Hepatocyte (in vitro differentiated cells): ENCODE data around the gene BNIP5. TPM values are rescaled to one million over a fixed set of nuclear protein-coding genes. Genes with fewer than 3 reads are reported as not detected.
A peak's percentile ranks its signal among the peaks of the same experiment; 100 is the strongest.

Experiments
- DNase-seq: peaks from one replicate; pipeline ENCODE4 v3.0.0-alpha.2; 2016; ENCODE audit warnings: low spot score
- H2AFZ ChIP-seq: fragments of 200-600 bp; sonication (generic); 2 replicates; pipeline ENCODE4 v1.6.0; 2016; ENCODE audit warnings: antibody characterized with exemption, mild to moderate bottlenecking
- H3K27ac ChIP-seq: fragments of 200-600 bp; sonication (generic); 2 replicates; pipeline ENCODE4 v1.5.1; 2016; ENCODE audit warnings: mild to moderate bottlenecking
- H3K27me3 ChIP-seq: fragments of 200-600 bp; sonication (generic); 2 replicates; pipeline ENCODE4 v1.6.1; 2016
- H3K36me3 ChIP-seq: fragments of 200-600 bp; sonication (generic); replicated peaks from 2 replicates; pipeline ENCODE4 v1.5.1; 2016; ENCODE audit warnings: low read depth; ENCODE audit not compliant: insufficient read depth
- H3K4me1 ChIP-seq: fragments of 200-600 bp; sonication (generic); 2 replicates; pipeline ENCODE4 v1.5.1; 2016; ENCODE audit warnings: mild to moderate bottlenecking, moderate library complexity; ENCODE audit not compliant: insufficient read depth
- H3K4me2 ChIP-seq: fragments of 200-600 bp; sonication (generic); 2 replicates; pipeline ENCODE4 v1.6.0; 2016
- H3K4me3 ChIP-seq: fragments of 200-600 bp; sonication (generic); 2 replicates; pipeline ENCODE4 v1.5.1; 2016; ENCODE audit warnings: mild to moderate bottlenecking
- H3K79me2 ChIP-seq: fragments of 200-600 bp; sonication (generic); 2 replicates; pipeline ENCODE4 v1.6.0; 2017; ENCODE audit warnings: mild to moderate bottlenecking
- H3K9me2 ChIP-seq: fragments of 200-600 bp; sonication (generic); replicated peaks from 2 replicates; pipeline ENCODE4 v1.6.0; 2017; ENCODE audit warnings: mild to moderate bottlenecking; ENCODE audit not compliant: insufficient read depth
- H3K9me3 ChIP-seq: fragments of 200-600 bp; sonication (generic); 2 replicates; pipeline ENCODE4 v1.5.1; 2016; ENCODE audit warnings: low read depth, mild to moderate bottlenecking
- H4K20me1 ChIP-seq: fragments of 200-600 bp; sonication (generic); 2 replicates; pipeline ENCODE4 v1.6.0; 2016; ENCODE audit warnings: mild to moderate bottlenecking; ENCODE audit not compliant: insufficient read depth, poor library complexity, severe bottlenecking
- CTCF ChIP-seq: fragments of 200-600 bp; sonication (generic); IDR thresholded peaks from 2 replicates; pipeline ENCODE4 v1.5.1; 2016; ENCODE audit warnings: antibody characterized with exemption, mild to moderate bottlenecking; ENCODE audit not compliant: poor library complexity
- EZH2 ChIP-seq: fragments of 200-600 bp; sonication (generic); IDR thresholded peaks from 2 replicates; pipeline ENCODE4 v1.6.1; 2016; ENCODE audit warnings: antibody characterized with exemption, mild to moderate bottlenecking, borderline replicate concordance
- EZH2phosphoT487 ChIP-seq: fragments of 200-600 bp; sonication (generic); IDR thresholded peaks from one replicate; pipeline ENCODE4 v1.6.1; 2018; ENCODE audit warnings: antibody characterized with exemption, mild to moderate bottlenecking, low read depth, moderate library complexity; ENCODE audit not compliant: unreplicated experiment, severe bottlenecking
- WGBS: methylation state at CpG from one replicate; pipeline ENCODE4 v1.1.6; 2016; ENCODE audit warnings: low lambda C conversion rate; ENCODE audit errors: missing lambda C conversion rate; 5-methylcytosine and 5-hydroxymethylcytosine counted together
- polyA plus RNA-seq: library from polyadenylated mRNA; unstranded; fragments of >200 nt; fragmentation: Nextera tagmentation; extraction: Ambion mirVana; gene quantifications from 2 replicates; pipeline ENCODE4 v1.2.1, GENCODE V29; 2016
- total RNA-seq: library from RNA; depleted of rRNA; stranded (reverse); fragments of >200 nt; gene quantifications from 2 replicates; pipeline ENCODE4 v1.2.3, GENCODE V29; 2014

The BNIP5 gene
- total and polyA plus RNA-seq, 2 experiments from 2014 or later, result 28.1 to 29.1 TPM

- H2AFZ ChIP-seq, result no peak overlapping the region
- no peaks in the 10 kb centered on the region for H3K4me1 ChIP-seq
- H3K27me3 ChIP-seq, result no peaks in the 10 kb centered on the region
- no peaks in the 10 kb centered on the region for H3K9me3 ChIP-seq
- DNase-seq, result no peak
- H3K4me3 ChIP-seq, result no peak overlapping the region
- H3K27ac ChIP-seq, result no peak overlapping the region
- no peaks in the 10 kb centered on the region for H3K36me3 ChIP-seq
- no peaks in the 10 kb centered on the region for H4K20me1 ChIP-seq
- no peak overlapping the region for H3K4me2 ChIP-seq
- H3K9me2 ChIP-seq, result no peaks in the 10 kb centered on the region
- H3K79me2 ChIP-seq, result no peaks in the 10 kb centered on the region
- TF ChIP-seq EZH2phosphoT487, result no peak
- TF ChIP-seq EZH2, result no peak
- TF ChIP-seq CTCF, result no peak
Measured at GRCh38 chr6:36327919-36328236, 8.8 kb downstream of the BNIP5 start.

GRCh38 chr6:36327226-36327918 is 9.3 kb downstream of the BNIP5 start:
- 55% methylated on average over 6 of the region's 6 CpGs for WGBS
- Histone ChIP-seq H3K4me1 (no peaks in the 10 kb centered on the region), H3K9me2 (no peaks in the 10 kb centered on the region), H3K36me3 (no peaks in the 10 kb centered on the region), H3K9me3 (no peaks in the 10 kb centered on the region), H3K4me2 (no peak overlapping the region), H2AFZ (no peak overlapping the region), H3K79me2 (no peaks in the 10 kb centered on the region), H3K27me3 (no peaks in the 10 kb centered on the region), H3K4me3 (no peak overlapping the region), H3K27ac (no peak overlapping the region), H4K20me1 (no peaks in the 10 kb centered on the region)
- TF ChIP-seq CTCF, result no peak
- TF ChIP-seq EZH2phosphoT487, result no peak
- TF ChIP-seq EZH2, result no peak
- DNase-seq, result no peak

GRCh38 chr6:36326356-36326995 is 10.2 kb downstream of the BNIP5 start:
- DNase-seq, result peak; percentile 45
- no peaks in the 10 kb centered on the region for H3K27me3 ChIP-seq
- WGBS, result 52% methylated on average over 7 of the region's 7 CpGs

More at GRCh38 chr6:36326356-36326995, 10.2 kb downstream of the BNIP5 start:
- H3K79me2 ChIP-seq, result no peaks in the 10 kb centered on the region
- no peak overlapping the region for H3K27ac ChIP-seq
- no peak for TF ChIP-seq EZH2
- TF ChIP-seq EZH2phosphoT487, result no peak
- no peak for TF ChIP-seq CTCF
- no peaks in the 10 kb centered on the region for H3K9me2 ChIP-seq
- H4K20me1 ChIP-seq, result no peaks in the 10 kb centered on the region
- no peak overlapping the region for H2AFZ ChIP-seq
- no peaks in the 10 kb centered on the region for H3K9me3 ChIP-seq
- H3K4me2 ChIP-seq, result no peak overlapping the region
- no peaks in the 10 kb centered on the region for H3K36me3 ChIP-seq
- H3K4me3 ChIP-seq, result no peak overlapping the region
- no peaks in the 10 kb centered on the region for H3K4me1 ChIP-seq
